WTC11 (cell line): ENCODE data around the gene TBC1D22A.

Experiments used
- CREB1 ChIP-seq: sonication (generic); formaldehyde crosslinking; IDR thresholded peaks from 2 replicates; pipeline ENCODE4 v1.8.0; 2023; ENCODE audit warnings: mild to moderate bottlenecking, missing genetic modification reagents
- CTCF ChIP-seq: fragments of 200-600 bp; IDR thresholded peaks from 2 replicates; pipeline ENCODE4 v1.8.0; 2022; ENCODE audit warnings: antibody characterized with exemption
- IRF2 ChIP-seq: sonication (generic); formaldehyde crosslinking; IDR thresholded peaks from 2 replicates; pipeline ENCODE4 v1.8.0; 2022; ENCODE audit warnings: low read depth, missing genetic modification reagents, borderline replicate concordance
- MAX ChIP-seq: sonication (generic); formaldehyde crosslinking; IDR thresholded peaks from 2 replicates; pipeline ENCODE4 v1.8.0; 2022; ENCODE audit warnings: mild to moderate bottlenecking, missing genetic modification reagents
- NR2C2 ChIP-seq: sonication (generic); formaldehyde crosslinking; IDR thresholded peaks from 2 replicates; pipeline ENCODE4 v1.8.0; 2022; ENCODE audit warnings: mild to moderate bottlenecking, missing genetic modification reagents
- PRRX2 ChIP-seq: fragments of 250-450 bp; sonication (Bioruptor Pico); IDR thresholded peaks from 2 replicates; pipeline ENCODE4 v1.8.0; 2021; ENCODE audit warnings: mild to moderate bottlenecking
- RELA ChIP-seq: sonication (generic); formaldehyde crosslinking; IDR thresholded peaks from 2 replicates; pipeline ENCODE4 v1.8.1; 2022; ENCODE audit warnings: missing genetic modification reagents, mild to moderate bottlenecking, borderline replicate concordance
- SOX15 ChIP-seq: fragments of 250-450 bp; sonication (Bioruptor Pico); IDR thresholded peaks from 2 replicates; pipeline ENCODE4 v1.9.0; 2021; ENCODE audit warnings: mild to moderate bottlenecking
- TEAD1 ChIP-seq: sonication (generic); formaldehyde crosslinking; IDR thresholded peaks from 2 replicates; pipeline ENCODE4 v1.8.0; 2022; ENCODE audit warnings: mild to moderate bottlenecking, missing genetic modification reagents
- ZNF121 ChIP-seq: sonication (generic); formaldehyde crosslinking; IDR thresholded peaks from 2 replicates; pipeline ENCODE4 v1.8.0; 2023; ENCODE audit warnings: missing genetic modification reagents
- ZNF317 ChIP-seq: sonication (generic); formaldehyde crosslinking; IDR thresholded peaks from 2 replicates; pipeline ENCODE4 v1.8.1; 2023; ENCODE audit warnings: low read depth, mild to moderate bottlenecking, moderate library complexity, missing genetic modification reagents, borderline replicate concordance
- TF ChIP-seq, protein P1 (sequence below): sonication (generic); formaldehyde crosslinking; IDR thresholded peaks from 2 replicates; pipeline ENCODE4 v1.8.0; 2023; ENCODE audit warnings: missing genetic modification reagents

GRCh38 chr22:47010211-47010610, 247.8 kb downstream of the TBC1D22A start:
- no peak for TF ChIP-seq CTCF
- no peak for TF ChIP-seq CREB1 (CRISPR knock-in tag)
- no peak for TF ChIP-seq PRRX2 (CRISPR knock-in tag)
- TF ChIP-seq TEAD1 (CRISPR knock-in tag), result no peak
- TF ChIP-seq IRF2 (CRISPR knock-in tag), result no peak
- no peak for TF ChIP-seq RELA (CRISPR knock-in tag)
- TF ChIP-seq MAX (CRISPR knock-in tag), result no peak
- no peak for TF ChIP-seq ZNF317 (CRISPR knock-in tag)
- TF ChIP-seq, protein P1, sequence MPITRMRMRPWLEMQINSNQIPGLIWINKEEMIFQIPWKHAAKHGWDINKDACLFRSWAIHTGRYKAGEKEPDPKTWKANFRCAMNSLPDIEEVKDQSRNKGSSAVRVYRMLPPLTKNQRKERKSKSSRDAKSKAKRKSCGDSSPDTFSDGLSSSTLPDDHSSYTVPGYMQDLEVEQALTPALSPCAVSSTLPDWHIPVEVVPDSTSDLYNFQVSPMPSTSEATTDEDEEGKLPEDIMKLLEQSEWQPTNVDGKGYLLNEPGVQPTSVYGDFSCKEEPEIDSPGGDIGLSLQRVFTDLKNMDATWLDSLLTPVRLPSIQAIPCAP (CRISPR knock-in tag), result no peak
- no peak for TF ChIP-seq ZNF121 (CRISPR knock-in tag)
- TF ChIP-seq SOX15 (CRISPR knock-in tag), result no peak
- no peak for TF ChIP-seq NR2C2 (CRISPR knock-in tag)
